ENCODE results near the gene SLC2A14. TPM values are rescaled to one million over a fixed set of nuclear protein-coding genes. Genes with fewer than 3 reads are reported as not detected.
"Not testable (repeated sequence)": the region's sequence is repeated elsewhere in the genome, so short reads cannot be mapped to it uniquely, and the experiment has no call there.

Gene SLC2A14
- total RNA-seq, 1 donor from 2014 or later, result not detected

- ATAC-seq (ENCODE audit: poor library complexity); intact Hi-C loops (cut with DNase I); DNase-seq: not testable (repeated sequence)
Observed at GRCh38 chr12:7880952-7881735, 8.4 kb upstream of the SLC2A14 start.

- ATAC-seq (ENCODE audit: poor library complexity), result no peak
- intact Hi-C loops (cut with DNase I), result no loop called here
- no peak for DNase-seq
Observed at GRCh38 chr12:7879246-7879645, 6.5 kb upstream of the SLC2A14 start.

GRCh38 chr12:7877420-7877819 lies 4.7 kb upstream of the SLC2A14 start:
- DNase-seq (no peak), ATAC-seq (ENCODE audit: poor library complexity) (no peak)
- intact Hi-C loops (cut with DNase I), result no loop called here

GRCh38 chr12:7870335-7870734 lies 2.4 kb downstream of the SLC2A14 start:
- ATAC-seq (ENCODE audit: poor library complexity), result no peak
- DNase-seq, result no peak
- intact Hi-C loops (cut with DNase I), result no loop called here

- no peak for ATAC-seq (ENCODE audit: poor library complexity)
- no peak for DNase-seq
- intact Hi-C loops (cut with DNase I), result no loop called here
Observed at GRCh38 chr12:7869137-7869536, 3.6 kb downstream of the SLC2A14 start.

- intact Hi-C loops (cut with DNase I), result no loop called here
- DNase-seq (no peak), ATAC-seq (ENCODE audit: poor library complexity) (no peak)
Observed at GRCh38 chr12:7868391-7868790, 4.3 kb downstream of the SLC2A14 start.

GRCh38 chr12:7864601-7865150 lies 8.0 kb downstream of the SLC2A14 start:
- intact Hi-C loops (cut with DNase I), result loop anchor here (5.0 kb wide), 1 partner anchor 128 kb away; no protein-coding TSS in a partner anchor

GRCh38 chr12:7862814-7863348 lies 9.8 kb downstream of the SLC2A14 start:
- not testable (repeated sequence) for ATAC-seq (ENCODE audit: poor library complexity); DNase-seq
- intact Hi-C loops (cut with DNase I), result loop anchor here (5.0 kb wide), 1 partner anchor 129 kb away; no protein-coding TSS in a partner anchor

More at GRCh38 chr12:7864601-7865150, 8.0 kb downstream of the SLC2A14 start:
- DNase-seq, result no peak
- no peak for ATAC-seq (ENCODE audit: poor library complexity)

- intact Hi-C loops (cut with DNase I), result loop anchor here (5.0 kb wide), 1 partner anchor 130 kb away; no protein-coding TSS in a partner anchor
- not testable (repeated sequence) for DNase-seq; ATAC-seq (ENCODE audit: poor library complexity)
Observed at GRCh38 chr12:7862301-7862700, 10.4 kb downstream of the SLC2A14 start.

- ATAC-seq (ENCODE audit: poor library complexity) (no peak), DNase-seq (no peak)
- intact Hi-C loops (cut with DNase I), result no loop called here
Observed at GRCh38 chr12:7859552-7859951, 13.2 kb downstream of the SLC2A14 start.

GRCh38 chr12:7857971-7858370 lies 14.7 kb downstream of the SLC2A14 start:
- no peak for DNase-seq
- no peak for ATAC-seq (ENCODE audit: poor library complexity)
- intact Hi-C loops (cut with DNase I), result no loop called here

GRCh38 chr12:7856516-7856915 lies 16.2 kb downstream of the SLC2A14 start:
- ATAC-seq (ENCODE audit: poor library complexity) (no peak), DNase-seq (no peak)
- intact Hi-C loops (cut with DNase I), result no loop called here

- DNase-seq (no peak), ATAC-seq (ENCODE audit: poor library complexity) (no peak)
- intact Hi-C loops (cut with DNase I), result no loop called here
Observed at GRCh38 chr12:7853557-7853956, 19.2 kb downstream of the SLC2A14 start.

GRCh38 chr12:7851622-7852081 lies 21.1 kb downstream of the SLC2A14 start:
- ATAC-seq (ENCODE audit: poor library complexity); intact Hi-C loops (cut with DNase I); DNase-seq: not testable (repeated sequence)

GRCh38 chr12:7850099-7850498 lies 22.6 kb downstream of the SLC2A14 start:
- intact Hi-C loops (cut with DNase I), result not testable (repeated sequence)

GRCh38 chr12:7848098-7848422 lies 24.7 kb downstream of the SLC2A14 start:
- intact Hi-C loops (cut with DNase I); DNase-seq; ATAC-seq (ENCODE audit: poor library complexity): not testable (repeated sequence)

More at GRCh38 chr12:7850099-7850498, 22.6 kb downstream of the SLC2A14 start:
- DNase-seq; ATAC-seq (ENCODE audit: poor library complexity): not testable (repeated sequence)

- DNase-seq; intact Hi-C loops (cut with DNase I); ATAC-seq (ENCODE audit: poor library complexity): not testable (repeated sequence)
Observed at GRCh38 chr12:7847226-7848097, 25.3 kb downstream of the SLC2A14 start.

- intact Hi-C loops (cut with DNase I), result no loop called here
Observed at GRCh38 chr12:7844116-7844515, 28.6 kb downstream of the SLC2A14 start.

GRCh38 chr12:7843583-7843982 lies 29.1 kb downstream of the SLC2A14 start:
- ATAC-seq (ENCODE audit: poor library complexity); DNase-seq; intact Hi-C loops (cut with DNase I): not testable (repeated sequence)

More at GRCh38 chr12:7844116-7844515, 28.6 kb downstream of the SLC2A14 start:
- ATAC-seq (ENCODE audit: poor library complexity) (no peak), DNase-seq (no peak)

All from Right ventricle myocardium superior (tissue), 1 donor.